GM18907 (cell line): ENCODE measurements around the gene SEC62.
A peak's percentile ranks its signal among the peaks of the same experiment; 100 is the strongest.

Experiments used
- ATAC-seq: cut with Tn5 transposase; IDR thresholded peaks from one replicate; pipeline ENCODE4 v1.9.1; 2021; ENCODE audit warnings: mild to moderate bottlenecking, moderate library complexity; ENCODE audit not compliant: unreplicated experiment

SEC62 gene, protein sequence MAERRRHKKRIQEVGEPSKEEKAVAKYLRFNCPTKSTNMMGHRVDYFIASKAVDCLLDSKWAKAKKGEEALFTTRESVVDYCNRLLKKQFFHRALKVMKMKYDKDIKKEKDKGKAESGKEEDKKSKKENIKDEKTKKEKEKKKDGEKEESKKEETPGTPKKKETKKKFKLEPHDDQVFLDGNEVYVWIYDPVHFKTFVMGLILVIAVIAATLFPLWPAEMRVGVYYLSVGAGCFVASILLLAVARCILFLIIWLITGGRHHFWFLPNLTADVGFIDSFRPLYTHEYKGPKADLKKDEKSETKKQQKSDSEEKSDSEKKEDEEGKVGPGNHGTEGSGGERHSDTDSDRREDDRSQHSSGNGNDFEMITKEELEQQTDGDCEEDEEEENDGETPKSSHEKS

DNA sequence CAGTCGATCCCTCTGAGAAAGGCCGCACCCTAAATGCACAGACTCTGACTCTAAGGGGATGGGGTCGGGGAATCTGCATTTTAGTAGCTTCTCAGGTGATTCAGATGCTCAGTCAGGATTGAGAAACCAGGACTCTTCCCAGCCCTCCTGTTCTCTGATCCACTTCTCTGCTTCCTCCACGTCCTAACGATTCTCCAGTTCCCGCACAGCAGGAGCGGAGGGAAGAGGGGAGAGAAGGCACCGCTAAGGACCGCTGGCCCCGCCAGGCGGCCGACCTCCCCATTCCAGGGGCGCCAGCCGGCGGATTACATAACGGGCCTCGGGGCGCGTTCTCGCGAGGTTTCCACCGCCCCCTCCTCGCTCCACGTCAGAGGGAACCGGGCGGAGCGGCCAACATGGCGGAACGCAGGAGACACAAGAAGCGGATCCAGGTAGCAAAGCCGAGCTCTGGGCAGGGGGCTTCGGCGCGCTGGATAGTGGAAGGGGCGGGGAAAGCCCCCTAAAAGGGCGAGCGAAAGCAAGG is at the start of gene SEC62:
TSS of gene SEC62 (plus strand) at position 380 of the 523 bp plus-strand sequence. CDS start at position 396, 16 bp downstream.
- ATAC-seq = peak; percentile 91

DNA sequence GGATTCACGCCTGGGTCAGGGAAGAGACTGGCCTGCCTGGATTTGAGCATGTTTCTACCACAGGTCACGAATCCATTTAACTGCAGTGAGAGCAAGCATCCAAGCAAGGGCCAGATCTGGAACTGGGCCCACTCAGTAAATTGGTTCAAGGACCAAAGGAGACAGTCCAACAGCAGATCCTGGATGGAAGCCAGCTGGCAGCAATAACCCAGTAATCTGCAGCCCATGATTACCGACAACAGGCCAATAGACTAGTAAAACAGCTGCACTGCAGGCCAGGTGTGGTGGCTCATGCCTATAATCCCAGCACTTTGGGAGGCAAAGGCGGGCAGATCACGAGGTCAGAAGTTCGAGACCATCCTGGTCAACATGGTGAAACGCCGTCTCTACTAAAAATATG is 43.4 kb upstream of the SEC62 start:
- no peak for ATAC-seq

DNA sequence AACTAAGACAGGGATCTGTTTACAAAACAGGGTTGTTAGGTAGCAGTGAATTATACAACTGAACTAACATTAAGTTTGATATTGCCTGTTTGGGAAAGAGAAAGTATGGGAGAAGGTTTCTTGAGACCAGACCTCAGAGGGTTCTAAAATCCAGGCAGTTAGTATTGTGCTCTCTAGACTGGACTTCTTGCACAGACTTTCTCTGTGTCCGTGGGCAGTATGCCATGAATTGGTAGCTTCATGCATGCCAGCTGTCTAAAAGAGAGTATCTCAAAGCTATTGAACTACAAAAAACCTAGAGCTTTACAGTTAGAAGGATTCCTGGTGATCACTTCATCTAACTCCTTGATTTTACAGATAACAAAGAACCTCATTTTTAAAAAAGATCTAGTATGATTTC is 42.8 kb upstream of the SEC62 start:
- no peak for ATAC-seq

DNA sequence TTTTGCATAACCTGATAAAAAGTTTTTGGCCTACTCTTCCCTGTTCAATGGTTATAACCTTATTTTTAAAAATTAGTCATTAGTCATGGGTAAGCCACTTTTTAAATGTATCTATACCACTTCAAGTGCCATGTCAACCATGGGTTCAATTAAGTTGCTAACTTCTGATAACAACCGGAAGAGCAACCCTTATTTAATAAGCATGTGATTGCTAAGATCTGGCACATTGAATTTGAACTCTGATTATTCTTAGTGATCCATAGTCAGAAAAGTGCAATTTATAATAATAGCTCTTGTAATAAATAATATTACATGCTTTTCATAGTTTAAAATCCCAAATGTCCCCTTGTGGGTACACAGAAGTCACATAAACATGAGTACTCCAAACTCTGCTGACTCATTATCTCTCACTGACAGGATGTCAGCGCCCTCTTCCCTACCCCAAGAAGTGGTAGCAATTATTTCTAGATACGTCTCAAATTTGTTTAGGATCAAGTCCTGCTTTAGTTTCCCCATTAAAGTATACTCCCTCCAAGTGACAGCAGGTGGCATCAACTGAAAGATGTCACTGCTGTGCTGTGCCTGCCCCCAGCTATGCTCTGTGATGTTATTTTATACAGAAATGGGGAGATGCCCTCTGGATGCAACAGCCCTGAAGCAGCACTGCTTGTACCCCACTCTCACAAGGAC is 36.6 kb upstream of the SEC62 start:
- peak; percentile 34 for ATAC-seq

DNA sequence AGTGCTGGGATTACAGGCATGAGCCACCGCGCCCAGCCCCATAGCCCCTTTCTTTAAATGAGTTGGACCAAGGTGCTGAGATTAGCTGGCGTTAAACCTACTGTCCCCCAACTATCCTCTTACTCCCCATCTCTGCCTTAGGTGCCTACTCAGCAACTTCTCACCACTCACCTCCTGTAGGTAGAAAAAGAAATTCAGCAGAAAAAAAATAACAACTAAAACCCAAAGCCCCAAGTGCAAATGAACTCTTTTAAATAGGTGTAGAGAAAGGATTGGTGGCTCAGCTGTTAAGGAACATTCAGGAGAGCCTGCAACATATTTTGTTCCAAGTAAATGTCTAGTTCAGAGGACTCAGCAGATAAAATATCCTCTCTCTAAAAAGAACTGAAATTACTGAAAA is 35.8 kb upstream of the SEC62 start:
- no peak for ATAC-seq

DNA sequence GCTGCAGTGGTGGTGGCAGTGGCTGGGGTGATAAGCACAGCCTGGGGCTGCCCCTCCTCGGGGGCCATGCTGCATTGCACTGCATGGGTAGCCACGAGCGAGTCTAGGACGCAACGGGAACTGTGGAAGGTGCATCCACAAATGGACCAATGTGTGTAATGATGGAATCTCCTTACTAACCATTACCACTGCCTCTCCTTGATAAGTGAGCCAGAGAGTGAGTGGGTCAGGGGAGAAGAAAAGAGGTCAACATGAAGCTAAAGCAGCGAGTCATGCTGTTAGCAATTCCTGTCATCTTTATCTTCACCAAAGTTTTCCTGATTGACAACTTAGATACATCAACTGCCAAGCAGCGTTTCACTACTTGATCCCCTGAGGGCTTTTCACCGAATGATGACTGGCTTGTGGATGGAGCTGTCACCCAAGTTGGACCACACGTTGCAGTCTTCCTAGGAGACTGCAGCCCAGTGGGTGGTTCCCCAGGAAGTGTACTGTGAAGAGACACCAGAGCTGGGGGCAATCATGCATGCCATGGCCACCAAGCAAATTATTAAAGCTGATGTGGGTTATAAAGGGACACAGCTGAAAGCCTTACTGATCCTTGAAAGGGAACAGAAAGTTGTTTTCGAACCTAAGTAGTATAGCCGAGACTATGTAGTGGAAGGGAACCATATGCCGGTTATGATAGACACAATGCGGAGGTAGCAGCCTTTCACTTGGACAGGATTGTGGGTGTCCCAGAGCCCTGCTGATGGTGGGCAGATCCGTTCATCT is 34.7 kb upstream of the SEC62 start:
- ATAC-seq = peak; percentile 96

DNA sequence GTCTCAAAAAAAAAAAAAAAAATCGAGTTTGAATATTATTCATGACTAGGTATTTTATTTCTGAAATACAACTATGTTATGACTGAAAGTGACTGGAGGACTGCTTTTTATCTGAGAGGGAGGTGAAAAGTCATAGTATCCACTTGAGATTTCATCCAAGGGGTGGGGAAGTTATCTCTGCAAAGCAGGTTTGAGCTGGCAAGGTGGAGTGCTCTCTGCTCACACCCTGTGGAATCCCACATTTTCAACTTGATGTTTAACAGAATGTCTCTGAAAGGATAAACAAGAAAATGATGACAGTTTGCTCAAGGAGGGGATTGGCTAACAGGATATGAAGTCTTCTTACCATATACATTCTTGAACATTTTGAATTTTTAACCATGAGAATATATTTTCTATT is 27.3 kb upstream of the SEC62 start:
- ATAC-seq = no peak

DNA sequence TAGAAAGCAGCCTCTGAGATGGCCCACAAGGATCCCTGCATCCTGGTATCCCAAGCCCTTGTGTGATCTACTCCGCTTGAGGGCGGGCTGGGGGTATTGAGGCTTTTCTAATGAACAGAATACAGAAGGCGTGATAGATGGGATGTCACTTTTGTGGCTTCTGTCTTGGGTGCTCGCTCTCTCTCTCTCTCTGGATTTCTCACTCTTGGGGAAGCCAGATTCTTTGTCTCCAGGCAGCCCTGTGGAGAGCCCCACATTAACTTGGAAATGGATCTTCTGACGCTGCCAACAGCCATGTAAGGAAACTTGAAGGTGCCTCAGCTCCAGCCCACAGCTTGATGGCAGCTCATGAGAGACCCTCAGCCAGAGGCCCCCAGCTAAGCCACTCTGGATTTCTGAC is 26.9 kb upstream of the SEC62 start:
- no peak for ATAC-seq

DNA sequence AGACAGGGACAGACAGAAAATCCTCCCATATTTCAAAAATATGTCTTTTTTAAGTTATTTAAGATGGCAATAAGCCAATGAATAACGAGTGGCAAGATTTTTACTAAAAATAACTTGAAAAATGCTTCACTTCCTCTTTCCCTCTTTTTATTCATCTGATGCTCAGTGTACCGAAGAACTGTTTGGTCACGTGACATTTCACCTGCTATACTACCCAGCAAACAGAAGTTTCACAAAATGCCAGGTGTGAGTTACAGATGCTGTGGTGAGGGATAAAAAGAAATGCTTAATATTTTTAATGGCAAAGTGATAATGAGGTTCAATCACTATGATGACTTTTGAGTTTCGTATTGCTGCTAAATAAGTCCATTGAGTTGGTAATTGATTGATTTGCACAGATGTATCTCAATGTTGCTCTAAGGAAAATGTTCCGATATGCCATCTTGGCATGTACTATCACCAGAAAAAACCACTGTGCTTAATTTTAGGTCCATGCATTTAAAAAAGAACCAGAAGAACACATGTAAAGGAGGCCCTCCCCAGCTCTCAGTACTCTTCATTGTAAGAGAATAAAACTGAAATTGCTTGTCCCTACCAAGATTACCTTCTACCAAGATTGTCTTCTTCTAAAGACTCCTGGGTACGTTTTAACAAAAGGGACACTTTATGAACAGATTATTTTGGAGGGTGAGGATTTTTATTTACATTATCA is 26.0 kb upstream of the SEC62 start:
- peak; percentile 83 for ATAC-seq

DNA sequence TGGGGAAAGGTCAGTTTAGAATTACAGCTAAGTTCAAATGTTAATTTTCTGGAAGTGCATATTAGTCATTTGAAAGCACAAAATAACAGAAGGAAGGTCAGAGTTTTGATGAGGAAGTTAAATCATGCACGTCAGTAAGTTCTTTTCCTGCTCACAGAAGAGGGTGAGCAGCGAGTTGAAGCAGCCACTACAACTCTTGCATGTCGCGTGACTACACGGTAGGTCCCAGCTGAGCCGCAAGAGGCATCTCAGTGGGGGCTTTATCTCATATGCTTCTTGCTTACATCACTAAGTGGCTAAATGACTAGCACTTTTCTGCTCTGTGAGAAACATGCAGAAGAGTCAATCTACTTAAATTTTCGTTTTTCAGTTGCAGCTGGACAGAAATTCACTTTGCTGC is 21.3 kb upstream of the SEC62 start:
- peak; percentile 83 for ATAC-seq

DNA sequence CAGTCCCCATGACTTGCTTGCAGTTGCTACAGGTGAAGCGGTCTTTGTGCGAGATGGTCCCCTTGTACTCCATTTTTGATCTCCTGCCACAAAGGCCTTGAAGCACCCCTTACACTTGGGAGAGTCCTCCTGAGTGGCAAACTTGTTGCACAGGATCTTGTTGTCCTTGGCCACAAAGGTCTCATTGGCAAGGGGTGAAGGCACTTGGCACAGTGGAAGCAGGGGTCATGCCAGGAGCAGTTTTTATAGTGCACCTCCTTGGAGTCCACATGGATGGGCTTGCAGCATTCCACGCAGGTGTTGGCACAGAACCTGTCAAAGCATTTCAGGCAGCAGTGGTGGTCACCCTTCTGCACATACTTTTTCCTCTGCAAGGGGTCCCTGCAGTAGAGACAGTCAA is 20.3 kb upstream of the SEC62 start:
- ATAC-seq = no peak

DNA sequence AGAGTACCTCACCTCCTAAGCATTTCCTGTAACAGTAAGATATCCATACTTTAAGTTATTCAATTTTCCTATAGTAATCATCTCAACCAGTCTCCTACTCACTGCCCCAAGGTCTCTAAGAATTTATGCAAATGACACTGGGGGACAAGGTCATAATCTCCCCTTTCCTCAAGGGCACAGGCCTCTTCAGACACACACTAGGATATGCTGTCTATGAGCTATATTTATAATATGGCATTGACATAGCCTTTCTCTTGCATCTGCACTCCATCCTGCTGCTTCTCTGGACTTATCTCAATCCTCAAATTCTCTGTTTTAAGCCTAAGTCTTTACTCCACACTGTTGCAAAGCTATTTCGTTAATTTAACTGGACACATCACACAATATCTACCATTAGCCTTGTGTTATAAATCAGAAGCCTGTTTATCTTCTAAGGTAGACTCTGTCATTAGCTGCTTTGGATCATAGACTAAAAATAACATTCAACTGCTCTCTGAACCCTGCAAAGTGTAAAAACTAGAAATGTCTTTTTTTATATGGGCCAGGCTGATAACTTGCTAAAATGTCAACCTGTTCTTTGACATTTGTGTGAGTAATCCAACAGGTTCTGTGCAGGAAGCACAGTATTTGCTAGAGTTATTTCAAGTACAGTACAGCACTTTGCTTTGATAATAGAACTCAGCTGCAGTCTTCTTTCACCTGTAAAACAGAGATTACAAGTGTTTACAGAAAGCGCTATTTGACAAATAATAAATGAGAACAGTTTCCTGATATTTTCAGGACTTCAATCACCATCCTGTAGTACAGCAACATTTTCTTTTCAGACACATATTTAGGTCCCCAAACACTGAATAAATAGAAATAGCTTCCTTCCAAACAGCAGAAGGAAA is 17.8 kb upstream of the SEC62 start:
- ATAC-seq = no peak

DNA sequence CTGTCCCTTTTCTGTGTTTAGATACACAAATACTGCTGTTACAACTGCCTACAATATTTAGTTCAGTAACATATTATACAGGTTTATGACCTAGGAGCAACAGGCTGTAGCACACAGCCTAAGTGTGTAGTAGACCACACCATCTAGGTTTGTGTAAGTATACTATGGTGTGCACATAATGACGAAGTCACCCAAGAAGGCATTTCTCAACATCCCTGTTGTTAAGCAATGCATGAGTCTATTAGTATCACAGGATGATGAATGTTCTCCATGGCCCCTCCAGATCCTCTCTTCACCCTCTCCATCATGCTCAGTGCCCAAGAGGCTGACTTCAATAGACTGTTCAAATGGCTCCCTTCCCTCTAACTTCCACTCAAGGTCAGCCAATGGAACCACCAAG is 14.6 kb upstream of the SEC62 start:
- ATAC-seq = no peak

DNA sequence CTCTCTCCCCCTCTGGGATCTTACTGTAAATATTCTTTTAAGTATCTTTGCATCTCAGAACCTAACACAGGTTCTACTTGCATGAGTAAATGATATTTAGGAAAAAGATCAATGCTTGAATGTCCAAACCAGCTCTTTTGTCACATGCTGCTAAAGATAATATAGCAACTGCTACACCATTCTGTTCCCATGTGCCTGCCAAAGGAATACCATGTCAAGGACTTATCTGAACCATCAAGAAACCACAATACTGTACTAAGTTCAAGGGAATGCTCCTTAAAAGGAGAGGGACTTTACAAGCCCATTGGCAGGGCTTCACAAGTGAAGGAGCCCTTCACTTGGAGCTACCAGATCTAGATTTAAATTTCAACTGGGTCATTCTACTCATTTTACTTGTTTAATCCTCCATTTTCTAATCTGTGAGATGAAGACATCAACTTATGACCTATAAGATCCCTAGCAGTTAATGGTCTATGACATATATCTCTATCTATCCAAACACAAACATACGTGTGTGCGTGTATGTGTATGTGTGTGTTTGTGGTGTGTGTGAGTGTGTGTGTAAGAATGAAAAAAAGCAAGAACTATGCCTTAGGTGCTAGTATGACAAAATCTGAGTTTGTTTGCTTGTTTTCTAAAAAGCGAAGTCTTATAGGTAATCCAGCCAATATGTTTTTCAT is 13.0 kb upstream of the SEC62 start:
- no peak for ATAC-seq

DNA sequence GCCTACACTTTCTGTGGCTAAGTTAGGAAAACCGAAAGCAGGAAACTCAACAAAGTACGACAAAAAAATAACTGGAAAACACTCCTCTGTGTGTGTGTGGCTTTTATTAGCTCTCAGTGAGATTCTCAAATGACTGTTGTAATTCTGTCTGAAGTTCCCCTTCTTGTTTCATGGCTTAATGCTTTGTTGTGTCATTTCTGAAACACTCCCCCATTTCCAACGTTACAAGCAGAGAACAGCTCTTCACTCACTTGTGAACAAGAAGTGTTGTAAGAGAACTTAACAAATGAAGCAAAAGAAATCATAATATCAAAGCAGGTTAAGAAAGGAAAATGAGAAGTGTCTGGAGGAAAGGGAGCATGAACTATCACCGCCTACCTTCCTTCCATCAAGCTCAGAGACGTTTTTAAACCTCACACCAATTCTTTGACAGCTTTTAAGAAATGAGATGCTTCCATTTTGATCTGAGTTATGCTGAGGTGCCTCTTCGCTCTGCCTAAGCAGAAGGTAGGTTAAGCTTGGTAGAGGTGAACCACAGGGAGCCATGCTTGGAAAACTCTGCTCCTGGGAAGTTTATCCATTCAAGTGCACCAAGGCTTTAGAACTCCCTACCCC is 12.4 kb upstream of the SEC62 start:
- ATAC-seq = no peak

DNA sequence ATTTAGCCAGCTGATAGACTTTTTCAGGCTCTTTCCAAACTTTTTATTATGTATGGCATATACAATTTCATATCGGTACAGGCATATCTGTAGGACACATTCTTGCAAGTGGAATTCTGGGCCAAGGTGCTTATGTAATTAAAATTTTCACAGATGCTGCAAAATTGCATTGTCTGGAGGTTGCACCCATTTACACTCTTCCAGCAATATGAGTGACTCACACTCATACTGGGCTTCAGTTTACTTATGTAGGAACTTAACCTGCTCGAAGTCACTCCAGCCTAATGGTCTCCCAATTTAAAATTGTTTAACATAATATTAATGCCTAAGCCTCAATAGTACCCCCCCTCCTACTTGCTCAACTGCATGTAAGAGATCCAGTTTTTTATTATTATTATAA is 11.2 kb upstream of the SEC62 start:
- ATAC-seq = no peak

DNA sequence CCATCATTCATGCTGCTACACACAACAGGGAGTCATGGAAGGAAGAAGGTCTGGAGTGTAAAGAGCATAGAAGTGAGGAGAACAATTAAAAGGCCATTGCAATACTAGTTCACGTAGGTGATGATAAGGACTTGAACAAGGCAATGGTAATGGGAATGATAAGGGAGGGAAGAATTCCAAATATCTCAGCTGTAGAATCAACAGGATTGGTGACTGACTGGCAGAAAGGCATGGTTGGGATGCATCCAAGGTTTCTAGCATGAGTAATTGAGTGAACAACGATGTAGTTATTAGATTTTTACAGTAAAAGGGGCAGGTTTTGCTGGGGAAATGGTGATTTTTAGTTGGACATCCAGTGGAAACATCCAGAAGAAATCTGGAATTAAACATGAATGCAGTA is 2.4 kb upstream of the SEC62 start:
- no peak for ATAC-seq

DNA sequence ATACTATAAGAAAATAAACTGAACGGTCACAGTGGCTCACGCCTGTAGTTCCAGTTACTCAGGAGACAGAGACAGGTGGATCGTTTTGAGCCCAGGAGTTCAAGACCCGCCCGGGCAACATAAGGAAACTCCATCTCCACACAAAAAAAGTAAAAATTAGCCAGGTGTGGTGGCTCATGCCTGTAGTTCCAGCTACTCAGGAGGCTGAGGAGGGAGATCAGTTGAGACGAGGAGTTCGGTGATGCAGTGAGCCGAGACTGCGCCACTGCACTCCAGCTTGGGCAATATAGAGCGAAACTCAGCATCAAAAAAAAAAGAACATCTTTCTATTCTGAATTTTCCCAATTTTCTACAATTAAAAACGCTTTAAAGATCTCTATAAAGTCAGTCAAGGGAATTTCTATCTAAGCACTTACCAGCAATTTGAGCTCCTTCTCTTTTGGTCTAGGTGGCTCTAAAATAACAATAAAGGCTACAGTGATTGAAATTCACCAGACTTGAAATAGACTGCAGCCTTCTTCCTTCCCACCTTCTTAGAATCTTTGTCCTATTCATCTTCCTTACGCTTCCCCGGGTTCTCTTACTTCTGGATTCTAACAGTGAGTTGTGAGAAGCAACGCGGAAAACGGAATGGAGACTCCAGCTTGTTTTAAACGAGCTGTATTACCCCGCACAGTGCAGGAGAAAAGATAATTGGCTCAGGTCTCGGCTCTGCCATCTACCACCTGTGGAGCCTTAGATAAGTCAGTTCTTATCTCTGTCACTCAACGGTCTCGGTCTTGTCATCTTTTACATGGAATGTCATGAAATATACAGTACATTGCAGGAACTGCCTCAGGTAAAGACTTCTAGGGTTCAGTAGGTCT is 812 bp upstream of the SEC62 start:
- ATAC-seq = peak; percentile 28
